GM06990 (cell line): ENCODE data around the gene FOXR1.
A peak's percentile ranks its signal among the peaks of the same experiment; 100 is the strongest.
"Not testable (repeated sequence)": the region's sequence is repeated elsewhere in the genome, so short reads cannot be mapped to it uniquely, and the experiment has no call there.

Experiments used
- DNase-seq: peaks from one replicate; pipeline ENCODE4 v3.0.0-alpha.2; 2011; ENCODE audit not compliant: insufficient read length; ENCODE audit errors: extremely low read depth
- H3K27me3 ChIP-seq: replicated peaks from 2 replicates; pipeline ENCODE4 v1.6.0; 2011; ENCODE audit warnings: low read length; ENCODE audit not compliant: control insufficient read depth, insufficient read depth
- H3K36me3 ChIP-seq: 2 replicates; pipeline ENCODE4 v1.5.1; 2011; ENCODE audit warnings: low read length; ENCODE audit not compliant: control insufficient read depth, insufficient read depth
- H3K4me3 ChIP-seq: replicated peaks from 2 replicates; pipeline ENCODE4 v1.5.1; 2011; ENCODE audit warnings: low read depth, mild to moderate bottlenecking, control low read depth, low read length
- CTCF ChIP-seq: IDR thresholded peaks from 2 replicates; pipeline ENCODE4 v1.5.1; 2011; ENCODE audit warnings: low read length, control low read depth, mild to moderate bottlenecking, inconsistent platforms; ENCODE audit not compliant: insufficient read depth, poor library complexity, severe bottlenecking

FOXR1 gene

GRCh38 chr11:119011476-119012053 is 40.0 kb downstream of the FOXR1 start:
- no peak for DNase-seq
- no peak overlapping the region for H3K4me3 ChIP-seq
- no peak for TF ChIP-seq CTCF
- H3K36me3 ChIP-seq: peaks cover 26% of the 10 kb centered on the region
- no peaks in the 10 kb centered on the region for H3K27me3 ChIP-seq

GRCh38 chr11:119012629-119013170 is 41.1 kb downstream of the FOXR1 start:
- Histone ChIP-seq H3K27me3 (no peaks in the 10 kb centered on the region), H3K4me3 (no peak overlapping the region), H3K36me3 (peaks cover 25% of the 10 kb centered on the region)
- DNase-seq: no peak
- TF ChIP-seq CTCF: no peak

- TF ChIP-seq CTCF: no peak
- no peaks in the 10 kb centered on the region for H3K27me3 ChIP-seq
- DNase-seq: no peak
- peaks cover 25% of the 10 kb centered on the region for H3K36me3 ChIP-seq
- H3K4me3 ChIP-seq: no peak overlapping the region
Measured at GRCh38 chr11:119014209-119014924, 42.8 kb downstream of the FOXR1 start.

GRCh38 chr11:119015054-119015611 is 43.6 kb downstream of the FOXR1 start:
- DNase-seq: no peak
- Histone ChIP-seq H3K4me3 (no peak overlapping the region), H3K36me3 (peaks cover 25% of the 10 kb centered on the region), H3K27me3 (no peaks in the 10 kb centered on the region)
- TF ChIP-seq CTCF: no peak

GRCh38 chr11:119016216-119017009 is 44.9 kb downstream of the FOXR1 start:
- peak overlapping the region; percentile 86 for H3K4me3 ChIP-seq
- H3K27me3 ChIP-seq: no peaks in the 10 kb centered on the region
- TF ChIP-seq CTCF: no peak
- H3K36me3 ChIP-seq: peaks cover 22% of the 10 kb centered on the region
- DNase-seq: no peak

- peak overlapping the region; percentile 86 for H3K4me3 ChIP-seq
- H3K36me3 ChIP-seq: peaks cover 20% of the 10 kb centered on the region
- H3K27me3 ChIP-seq, DNase-seq: not testable (repeated sequence)
Measured at GRCh38 chr11:119017377-119017776, 45.8 kb downstream of the FOXR1 start.
